Stimulated activated memory B cell treated with anti-CD40 and anti-IgM and Interleukin-4, amounts not matched to agents 10 μg/mL and 1 μg/mL and 100 μg/mL, for 72 hours (primary cell): ENCODE data around the gene VASP.
A peak's percentile ranks its signal among the peaks of the same experiment; 100 is the strongest.

Experiments
- ATAC-seq: fragments of 150-1000 bp; cut with Tn5 transposase; 2 replicates; pipeline ENCODE4 v1.10.0; 2021
- H3K27ac Mint-ChIP-seq: one replicate; pipeline ENCODE4 v1.8.0; 2022; ENCODE audit warnings: mild to moderate bottlenecking, mixed read lengths
- H3K27me3 Mint-ChIP-seq: one replicate; pipeline ENCODE4 v1.8.0; 2022; ENCODE audit warnings: mixed read lengths
- H3K36me3 Mint-ChIP-seq: one replicate; pipeline ENCODE4 v1.8.0; 2022; ENCODE audit warnings: mixed read lengths
- H3K4me1 Mint-ChIP-seq: one replicate; pipeline ENCODE4 v1.8.0; 2022; ENCODE audit warnings: mixed read lengths
- H3K4me3 Mint-ChIP-seq: one replicate; pipeline ENCODE4 v1.8.0; 2022; ENCODE audit warnings: mild to moderate bottlenecking, moderate library complexity, mixed read lengths
- H3K9me3 Mint-ChIP-seq: one replicate; pipeline ENCODE4 v1.8.0; 2022; ENCODE audit warnings: mixed read lengths

Gene VASP

DNA sequence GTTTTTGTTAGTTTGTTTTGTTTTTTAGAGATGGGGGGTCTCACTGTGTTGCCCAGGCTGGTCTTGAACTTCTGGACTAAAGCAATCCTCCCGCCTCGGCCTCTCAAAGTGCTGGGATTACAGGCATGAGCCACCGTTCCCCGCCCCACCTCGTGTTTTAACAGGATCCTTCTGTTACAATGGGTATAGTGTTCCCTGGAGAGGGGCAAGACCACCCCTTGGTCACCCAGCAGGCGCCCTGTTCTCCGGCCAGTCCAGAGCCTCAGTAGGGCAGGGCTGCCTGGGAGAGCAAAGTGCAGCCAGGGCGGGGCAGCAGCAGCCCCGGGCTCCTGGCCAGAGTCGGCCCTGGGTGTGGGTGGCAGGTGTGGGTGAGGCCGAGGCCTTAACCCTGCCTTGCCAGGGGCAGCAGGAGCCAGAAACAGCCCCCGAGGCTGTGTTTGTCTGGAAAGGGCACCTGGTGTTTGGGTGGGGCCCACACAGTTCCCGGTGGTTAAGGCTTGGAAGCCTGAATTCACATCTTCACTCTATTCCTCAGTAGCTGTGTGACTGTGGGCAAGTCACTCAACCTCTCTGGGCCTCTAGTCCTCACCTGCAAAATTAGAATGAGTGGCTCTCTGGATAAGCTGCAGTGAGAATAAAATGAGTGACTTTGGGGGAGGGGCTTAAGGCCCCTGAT is 7.2 kb downstream of the VASP start:
- no peaks in the 10 kb centered on the region for H3K9me3 Mint-ChIP-seq
- H3K4me3 Mint-ChIP-seq = peak overlapping the region; percentile 54
- H3K36me3 Mint-ChIP-seq = peaks cover 57% of the 10 kb centered on the region
- peak; percentile 15 for ATAC-seq
- peaks cover 81% of the 10 kb centered on the region for H3K4me1 Mint-ChIP-seq
- no peaks in the 10 kb centered on the region for H3K27me3 Mint-ChIP-seq
- H3K27ac Mint-ChIP-seq = peak overlapping the region; percentile 86

DNA sequence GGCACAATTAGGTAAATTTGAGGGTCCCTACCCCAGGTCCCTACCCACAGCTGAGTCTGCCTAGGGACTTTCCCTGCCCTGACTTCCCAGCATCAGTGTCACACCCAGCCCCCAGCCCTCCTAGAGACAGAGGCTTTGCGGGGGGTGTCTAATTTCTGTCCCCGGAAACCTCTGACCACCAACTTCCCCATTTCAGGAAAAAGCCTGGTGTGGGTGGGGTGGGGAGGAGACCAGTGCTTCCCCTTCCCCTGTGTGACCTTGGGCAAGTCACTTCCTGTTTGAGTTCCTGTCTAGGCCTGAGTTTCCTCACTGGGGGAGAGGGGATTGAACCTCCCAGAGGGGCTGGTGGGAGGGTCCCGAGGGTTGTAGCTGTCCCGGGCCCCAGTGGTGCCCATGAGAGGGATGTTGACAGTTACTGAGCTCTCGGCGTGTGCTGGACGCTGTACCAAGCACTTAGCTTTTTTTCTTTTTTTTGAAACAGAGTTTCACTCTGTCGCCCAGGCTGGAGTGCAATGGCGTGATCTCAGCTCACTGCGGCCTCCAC is 7.9 kb downstream of the VASP start:
- peaks cover 55% of the 10 kb centered on the region for H3K36me3 Mint-ChIP-seq

DNA sequence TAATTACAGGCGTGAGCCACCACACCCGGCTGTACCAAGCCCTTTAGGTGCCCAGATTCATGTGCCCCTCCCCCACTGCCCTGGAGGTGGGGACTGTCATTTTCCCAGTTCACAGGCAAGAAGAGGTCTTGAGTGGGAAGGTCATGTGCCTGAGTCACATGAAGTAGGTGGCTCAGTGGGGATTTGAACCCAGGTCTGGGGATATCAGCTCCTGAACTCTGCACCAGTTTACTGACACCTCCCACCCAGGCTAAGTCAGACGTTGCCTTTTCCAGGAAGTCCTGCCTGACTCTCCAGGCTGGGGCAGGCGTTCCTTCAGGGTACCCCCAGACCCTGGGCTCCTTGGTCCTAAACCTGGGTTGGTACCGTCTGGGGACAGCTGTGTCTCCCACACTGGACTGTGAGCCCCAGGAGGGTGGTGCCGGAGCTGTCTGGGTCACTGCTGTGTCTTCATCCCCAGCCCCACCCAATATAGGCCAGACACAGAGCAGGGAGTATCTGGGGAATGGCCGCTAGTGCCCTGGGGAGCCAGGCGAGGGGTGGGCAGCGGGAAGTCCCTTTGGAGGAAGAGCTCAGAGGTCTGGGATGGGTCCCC is 8.6 kb downstream of the VASP start:
- Mint-ChIP-seq H3K4me3 (no peak overlapping the region), H3K4me1 (peaks cover 67% of the 10 kb centered on the region), H3K27ac (peak overlapping the region; percentile 86), H3K27me3 (no peaks in the 10 kb centered on the region), H3K9me3 (no peaks in the 10 kb centered on the region), H3K36me3 (peaks cover 52% of the 10 kb centered on the region)
- ATAC-seq = peak; percentile 19

More for the DNA sequence above, 7.9 kb downstream of the VASP start:
- Mint-ChIP-seq H3K4me1 (peaks cover 74% of the 10 kb centered on the region), H3K27ac (peak overlapping the region; percentile 86), H3K4me3 (peak overlapping the region; percentile 54), H3K9me3 (no peaks in the 10 kb centered on the region), H3K27me3 (no peaks in the 10 kb centered on the region)
- ATAC-seq = peak; percentile 85

DNA sequence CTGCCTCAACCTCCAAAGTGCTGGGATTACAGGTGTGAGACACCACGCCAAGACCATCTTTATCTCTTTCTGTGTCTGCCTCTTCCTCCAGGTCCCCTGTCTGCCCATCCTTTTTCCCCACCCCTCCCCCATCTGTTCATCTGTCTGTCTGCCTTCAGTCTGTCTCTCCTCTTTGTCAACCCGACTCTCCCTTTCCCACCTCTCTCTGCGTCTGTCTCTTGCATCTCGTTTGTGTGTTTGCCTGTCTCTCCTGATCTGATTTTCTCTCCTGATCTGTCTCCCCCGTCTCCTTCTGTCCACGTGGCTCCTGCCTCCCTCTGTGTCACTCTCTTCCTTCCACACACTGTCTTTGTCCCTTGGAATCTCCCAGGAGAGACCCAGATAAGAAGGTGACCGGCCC is 10.0 kb downstream of the VASP start:
- no peaks in the 10 kb centered on the region for H3K9me3 Mint-ChIP-seq
- no peak for ATAC-seq
- H3K27me3 Mint-ChIP-seq = no peaks in the 10 kb centered on the region
- peaks cover 49% of the 10 kb centered on the region for H3K36me3 Mint-ChIP-seq
- peaks cover 59% of the 10 kb centered on the region for H3K4me1 Mint-ChIP-seq
- no peak overlapping the region for H3K4me3 Mint-ChIP-seq
- H3K27ac Mint-ChIP-seq = peak overlapping the region; percentile 86

DNA sequence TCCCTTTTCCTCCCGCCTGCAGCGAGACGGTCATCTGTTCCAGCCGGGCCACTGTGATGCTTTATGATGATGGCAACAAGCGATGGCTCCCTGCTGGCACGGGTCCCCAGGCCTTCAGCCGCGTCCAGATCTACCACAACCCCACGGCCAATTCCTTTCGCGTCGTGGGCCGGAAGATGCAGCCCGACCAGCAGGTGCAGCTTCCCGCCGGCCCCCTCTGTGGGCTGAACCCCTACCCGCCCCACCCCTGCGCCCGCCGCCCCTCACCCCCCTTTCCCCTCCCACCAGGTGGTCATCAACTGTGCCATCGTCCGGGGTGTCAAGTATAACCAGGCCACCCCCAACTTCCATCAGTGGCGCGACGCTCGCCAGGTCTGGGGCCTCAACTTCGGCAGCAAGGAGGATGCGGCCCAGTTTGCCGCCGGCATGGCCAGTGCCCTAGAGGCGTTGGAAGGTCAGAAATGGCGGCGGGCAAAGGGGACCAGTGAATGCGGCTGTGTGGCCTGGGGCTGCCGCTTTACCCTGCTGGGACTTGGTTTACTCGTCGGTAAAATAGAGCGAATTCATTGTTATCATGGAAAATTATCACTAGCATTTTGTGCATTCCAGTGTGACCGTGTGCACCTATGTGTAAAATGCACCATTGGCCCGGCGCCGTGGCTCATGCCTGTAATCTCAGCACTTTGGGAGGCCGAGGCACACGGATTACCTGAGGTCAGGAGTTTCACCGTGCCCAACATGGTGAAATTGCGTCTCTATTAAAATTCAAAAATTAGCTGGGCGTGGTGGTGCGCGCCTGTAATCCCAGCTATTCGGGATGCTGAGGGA is 10.6 kb downstream of the VASP start:
- Mint-ChIP-seq H3K4me3 (no peak overlapping the region), H3K27ac (peak overlapping the region; percentile 86), H3K4me1 (peaks cover 53% of the 10 kb centered on the region), H3K9me3 (no peaks in the 10 kb centered on the region), H3K36me3 (peaks cover 49% of the 10 kb centered on the region), H3K27me3 (no peaks in the 10 kb centered on the region)
- no peak for ATAC-seq

DNA sequence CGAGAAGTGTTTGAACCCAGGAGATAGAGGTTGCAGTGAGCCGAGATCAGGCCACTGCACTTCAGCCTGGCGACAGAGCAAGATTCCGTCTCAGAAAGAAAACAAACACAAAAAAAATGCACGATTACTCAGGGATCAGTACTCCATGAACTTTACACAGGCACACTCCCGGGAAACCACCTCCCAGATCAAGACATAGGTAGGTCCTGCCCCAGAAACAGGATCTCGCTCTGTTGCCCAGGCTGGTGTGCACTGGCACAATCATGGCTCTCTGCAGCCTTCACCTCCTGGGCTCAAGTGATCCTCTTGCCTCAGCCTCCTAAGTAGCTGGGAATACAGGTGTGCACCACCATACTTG is 11.2 kb downstream of the VASP start:
- Mint-ChIP-seq H3K27ac (no peak overlapping the region), H3K9me3 (no peaks in the 10 kb centered on the region), H3K4me1 (peaks cover 50% of the 10 kb centered on the region), H3K27me3 (no peaks in the 10 kb centered on the region), H3K4me3 (no peak overlapping the region), H3K36me3 (peaks cover 51% of the 10 kb centered on the region)
- no peak for ATAC-seq

DNA sequence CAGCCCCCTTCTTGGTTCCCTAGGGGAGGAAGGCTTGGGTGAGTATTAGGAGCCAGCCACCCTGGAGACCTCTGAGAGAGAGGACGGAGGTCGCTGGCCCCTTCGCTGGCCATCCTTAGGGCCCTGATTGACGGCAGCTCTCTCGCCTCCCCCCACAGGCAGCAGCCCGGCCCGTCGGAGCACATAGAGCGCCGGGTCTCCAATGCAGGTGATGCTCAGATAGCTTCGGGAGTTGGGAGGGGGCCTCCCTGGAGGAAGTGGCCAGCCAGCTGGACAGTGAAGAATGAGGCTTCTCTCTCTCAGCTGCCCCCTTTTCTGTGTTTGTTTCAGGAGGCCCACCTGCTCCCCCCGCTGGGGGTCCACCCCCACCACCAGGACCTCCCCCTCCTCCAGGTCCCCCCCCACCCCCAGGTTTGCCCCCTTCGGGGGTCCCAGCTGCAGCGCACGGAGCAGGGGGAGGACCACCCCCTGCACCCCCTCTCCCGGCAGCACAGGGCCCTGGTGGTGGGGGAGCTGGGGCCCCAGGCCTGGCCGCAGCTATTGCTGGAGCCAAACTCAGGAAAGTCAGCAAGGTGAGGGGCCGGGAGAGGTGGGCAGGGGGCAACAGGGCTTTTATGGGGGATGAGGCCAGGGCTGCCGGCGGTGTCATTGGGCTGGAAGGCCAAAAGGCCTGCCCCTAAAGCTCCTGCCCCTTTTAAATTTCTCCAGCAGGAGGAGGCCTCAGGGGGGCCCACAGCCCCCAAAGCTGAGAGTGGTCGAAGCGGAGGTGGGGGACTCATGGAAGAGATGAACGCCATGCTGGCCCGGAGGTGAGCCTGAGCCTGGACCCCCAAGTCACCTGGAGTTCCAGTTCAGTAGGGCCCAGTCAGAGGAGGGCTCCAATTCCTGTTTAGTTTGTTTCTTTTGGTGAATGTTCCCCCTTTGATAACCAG is 15.0 kb downstream of the VASP start:
- Mint-ChIP-seq H3K36me3 (peaks cover 49% of the 10 kb centered on the region), H3K27me3 (no peaks in the 10 kb centered on the region), H3K4me1 (peaks cover 32% of the 10 kb centered on the region), H3K4me3 (no peak overlapping the region), H3K9me3 (no peaks in the 10 kb centered on the region), H3K27ac (no peak overlapping the region)
- no peak for ATAC-seq

DNA sequence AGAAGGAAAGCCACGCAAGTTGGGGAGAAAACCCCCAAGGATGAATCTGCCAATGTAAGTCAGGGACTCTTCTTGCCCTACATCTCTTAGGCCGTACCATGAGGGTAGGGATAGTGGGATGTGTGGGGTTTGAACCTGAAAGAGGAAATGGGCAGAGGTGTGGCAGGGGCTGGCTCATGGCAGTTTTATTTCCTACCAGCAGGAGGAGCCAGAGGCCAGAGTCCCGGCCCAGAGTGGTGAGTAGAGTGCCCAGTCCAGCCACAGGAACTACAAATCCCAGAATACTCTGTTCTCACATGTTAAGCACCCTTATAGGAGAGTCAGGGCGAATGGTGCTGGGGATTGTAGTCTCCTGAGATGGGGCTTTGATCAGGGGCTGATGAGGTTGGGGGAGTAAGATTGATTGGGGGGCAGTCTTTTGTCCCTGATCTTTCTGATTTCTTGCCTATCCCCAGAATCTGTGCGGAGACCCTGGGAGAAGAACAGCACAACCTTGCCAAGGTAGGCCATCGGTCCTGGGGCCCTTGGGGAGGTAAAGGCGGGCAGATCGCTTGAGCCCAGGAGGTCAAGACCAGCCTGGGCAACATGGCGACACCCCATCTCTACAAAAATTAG is 16.5 kb downstream of the VASP start:
- no peaks in the 10 kb centered on the region for H3K27me3 Mint-ChIP-seq

DNA sequence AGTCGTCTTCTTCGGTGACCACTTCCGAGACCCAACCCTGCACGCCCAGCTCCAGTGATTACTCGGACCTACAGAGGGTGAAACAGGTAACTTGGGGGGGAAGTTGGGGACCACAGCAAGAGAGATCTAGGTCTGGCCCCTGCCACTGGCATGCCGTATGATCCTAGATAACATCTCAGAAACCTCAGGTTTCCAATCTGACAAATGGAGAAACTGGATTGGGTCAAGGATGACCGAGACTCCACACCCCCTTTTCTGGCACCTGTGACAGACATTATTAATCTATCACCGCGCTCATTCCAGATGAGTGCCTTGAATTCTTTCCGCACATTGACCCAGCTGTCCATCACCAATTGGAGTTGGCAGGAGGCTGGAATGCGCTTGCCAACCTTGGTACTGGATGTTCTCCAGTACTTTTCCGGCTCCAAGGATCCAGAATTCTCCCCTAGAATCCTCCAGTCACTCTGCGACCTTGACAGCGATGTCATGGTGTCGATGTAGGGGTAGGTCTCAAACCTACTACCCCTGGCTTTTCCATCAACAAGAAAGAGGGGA is 17.4 kb downstream of the VASP start:
- no peak for ATAC-seq
- Mint-ChIP-seq H3K4me1 (peaks cover 49% of the 10 kb centered on the region), H3K4me3 (no peak overlapping the region), H3K9me3 (no peaks in the 10 kb centered on the region), H3K36me3 (peaks cover 47% of the 10 kb centered on the region), H3K27me3 (no peaks in the 10 kb centered on the region), H3K27ac (no peak overlapping the region)

More for the DNA sequence above, 16.5 kb downstream of the VASP start:
- Mint-ChIP-seq H3K27ac (peak overlapping the region; percentile 7), H3K9me3 (no peaks in the 10 kb centered on the region), H3K4me3 (no peak overlapping the region), H3K36me3 (peaks cover 48% of the 10 kb centered on the region), H3K4me1 (peaks cover 42% of the 10 kb centered on the region)
- peak; percentile 97 for ATAC-seq

DNA sequence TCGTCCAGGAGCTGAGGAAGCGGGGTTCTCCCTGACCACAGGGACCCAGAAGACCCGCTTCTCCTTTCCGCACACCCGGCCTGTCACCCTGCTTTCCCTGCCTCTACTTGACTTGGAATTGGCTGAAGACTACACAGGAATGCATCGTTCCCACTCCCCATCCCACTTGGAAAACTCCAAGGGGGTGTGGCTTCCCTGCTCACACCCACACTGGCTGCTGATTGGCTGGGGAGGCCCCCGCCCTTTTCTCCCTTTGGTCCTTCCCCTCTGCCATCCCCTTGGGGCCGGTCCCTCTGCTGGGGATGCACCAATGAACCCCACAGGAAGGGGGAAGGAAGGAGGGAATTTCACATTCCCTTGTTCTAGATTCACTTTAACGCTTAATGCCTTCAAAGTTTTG is 18.9 kb downstream of the VASP start:
- H3K27ac Mint-ChIP-seq = no peak overlapping the region
- H3K36me3 Mint-ChIP-seq = peaks cover 41% of the 10 kb centered on the region
- peaks cover 49% of the 10 kb centered on the region for H3K4me1 Mint-ChIP-seq
- no peaks in the 10 kb centered on the region for H3K27me3 Mint-ChIP-seq
- H3K4me3 Mint-ChIP-seq = no peak overlapping the region
- no peak for ATAC-seq
- no peaks in the 10 kb centered on the region for H3K9me3 Mint-ChIP-seq

DNA sequence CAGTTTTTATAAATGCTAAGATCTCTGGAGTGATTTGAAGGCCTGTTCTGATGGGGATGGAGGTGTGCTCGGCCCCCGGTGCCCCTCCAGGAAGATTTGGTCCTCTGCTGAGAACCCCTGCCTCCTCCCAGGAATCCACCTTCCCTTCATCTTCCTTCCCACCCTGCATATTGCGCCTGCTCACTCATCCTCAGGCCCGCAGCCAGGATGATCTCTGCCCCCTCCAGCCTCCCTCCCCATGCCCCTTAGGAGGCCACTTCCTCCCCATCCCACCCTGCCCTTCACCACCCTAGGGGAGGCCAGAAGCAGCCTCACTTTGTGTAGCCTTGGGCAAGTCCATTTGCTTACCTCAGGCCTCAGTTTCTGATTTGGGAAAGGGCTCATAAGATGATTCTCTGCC is 19.7 kb downstream of the VASP start:
- H3K4me3 Mint-ChIP-seq = no peak overlapping the region
- ATAC-seq = no peak
- no peaks in the 10 kb centered on the region for H3K27me3 Mint-ChIP-seq
- H3K4me1 Mint-ChIP-seq = peaks cover 46% of the 10 kb centered on the region
- H3K27ac Mint-ChIP-seq = peak overlapping the region; percentile 30
- peaks cover 41% of the 10 kb centered on the region for H3K36me3 Mint-ChIP-seq
- peaks cover 4% of the 10 kb centered on the region for H3K9me3 Mint-ChIP-seq

DNA sequence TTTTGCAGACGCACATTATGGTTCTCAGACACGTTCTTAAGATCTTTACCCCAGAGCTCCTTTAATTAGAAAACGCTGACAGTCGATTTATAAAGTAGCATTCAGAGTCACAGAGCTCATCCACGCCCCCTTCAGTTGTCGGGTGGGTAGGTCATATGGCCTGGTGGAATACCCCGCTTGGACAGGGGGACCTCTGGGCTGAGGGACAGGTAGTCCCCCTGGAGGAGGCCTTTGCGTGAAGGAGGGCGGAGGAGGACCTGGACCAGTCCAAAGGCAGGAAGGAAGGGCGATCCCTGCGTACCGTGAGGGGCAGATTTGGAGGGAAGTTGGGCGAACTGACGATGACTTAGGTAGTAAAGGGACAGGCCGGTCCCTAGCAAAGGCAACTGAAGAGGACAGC is 20.5 kb downstream of the VASP start:
- peak overlapping the region; percentile 4 for H3K4me3 Mint-ChIP-seq
- ATAC-seq = no peak

DNA sequence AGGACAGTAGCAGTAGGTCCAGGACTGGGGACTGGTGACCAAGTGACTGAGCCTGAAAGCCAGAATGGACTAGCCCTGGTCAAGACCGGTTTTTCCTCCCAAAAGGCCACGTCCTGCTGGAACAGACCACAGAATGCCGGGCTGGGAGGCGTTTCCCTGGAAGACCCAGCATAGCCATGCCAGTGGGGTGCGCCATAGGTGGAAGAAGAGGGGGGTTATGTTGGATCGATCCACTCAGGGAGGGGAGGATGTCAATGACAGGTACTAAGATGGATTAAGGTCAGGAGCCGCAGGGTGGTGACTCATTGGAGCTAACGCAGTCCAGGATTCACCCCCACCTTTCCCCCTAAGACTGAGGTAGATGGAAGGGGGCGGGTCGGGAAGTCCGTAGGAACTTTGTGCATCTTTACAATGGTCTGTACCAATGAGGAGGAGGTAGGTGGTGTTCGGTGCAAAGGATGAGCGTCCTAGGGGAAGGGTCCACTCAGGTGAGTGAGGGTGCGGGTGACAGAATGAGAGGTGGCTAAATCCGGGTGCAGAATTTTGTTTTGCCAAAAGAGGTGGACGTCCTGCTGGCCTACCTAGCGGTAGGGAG is 21.0 kb downstream of the VASP start:
- ATAC-seq = no peak
- Mint-ChIP-seq H3K27ac (peak overlapping the region; percentile 30), H3K27me3 (no peaks in the 10 kb centered on the region), H3K9me3 (peaks cover 4% of the 10 kb centered on the region), H3K4me1 (peaks cover 42% of the 10 kb centered on the region), H3K4me3 (no peak overlapping the region), H3K36me3 (peaks cover 41% of the 10 kb centered on the region)

More for the DNA sequence above, 20.5 kb downstream of the VASP start:
- peaks cover 4% of the 10 kb centered on the region for H3K9me3 Mint-ChIP-seq
- H3K4me1 Mint-ChIP-seq = peaks cover 42% of the 10 kb centered on the region
- peak overlapping the region; percentile 30 for H3K27ac Mint-ChIP-seq
- peaks cover 41% of the 10 kb centered on the region for H3K36me3 Mint-ChIP-seq
- H3K27me3 Mint-ChIP-seq = no peaks in the 10 kb centered on the region
